VCaP (cell line): ENCODE measurements around the gene RAP1B.

ENCODE experiments used
- H3K27ac ChIP-seq: fragments of 450-650 bp; 2 replicates; pipeline ENCODE4 v1.5.1; 2017
- TF ChIP-seq, protein P1 (sequence below): fragments of 450-650 bp; conservative IDR thresholded peaks from 2 replicates; pipeline ENCODE4 v1.5.1; 2017; ENCODE audit warnings: mild to moderate bottlenecking, moderate library complexity

RAP1B gene

DNA sequence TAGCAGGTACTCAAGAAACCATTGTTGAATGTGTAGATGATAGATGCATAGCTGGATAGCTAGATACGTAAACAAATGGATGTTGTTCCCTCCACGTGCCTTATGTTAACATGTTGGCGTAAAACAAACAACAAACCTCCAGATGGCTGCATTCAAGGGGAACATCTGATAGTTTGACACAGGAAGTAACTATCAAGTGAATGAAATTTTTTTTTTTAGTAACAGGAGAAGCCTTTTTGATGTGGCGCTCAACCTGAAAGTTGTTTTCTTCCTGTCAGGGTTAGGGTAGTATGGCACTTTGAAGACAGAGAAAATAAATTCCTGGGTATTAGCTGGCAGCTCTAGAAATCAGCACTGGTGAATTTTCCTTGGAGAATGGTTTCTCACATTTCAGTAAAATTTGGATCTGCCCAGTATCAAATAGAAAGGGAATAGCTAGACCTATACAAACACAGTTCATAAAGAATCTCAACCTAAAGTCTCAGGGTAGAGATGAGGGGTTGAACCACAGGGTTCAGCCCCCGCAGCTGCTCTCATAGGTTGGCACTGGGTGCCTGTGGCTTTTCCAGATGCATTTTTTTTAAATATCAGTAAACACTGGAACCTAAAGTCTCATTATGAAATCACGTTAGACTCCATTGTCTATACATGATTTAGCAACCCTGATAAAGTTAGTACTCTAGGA, 18.8 kb upstream of the RAP1B start:
- H3K27ac ChIP-seq = no peak overlapping the region
- TF ChIP-seq, protein P1, sequence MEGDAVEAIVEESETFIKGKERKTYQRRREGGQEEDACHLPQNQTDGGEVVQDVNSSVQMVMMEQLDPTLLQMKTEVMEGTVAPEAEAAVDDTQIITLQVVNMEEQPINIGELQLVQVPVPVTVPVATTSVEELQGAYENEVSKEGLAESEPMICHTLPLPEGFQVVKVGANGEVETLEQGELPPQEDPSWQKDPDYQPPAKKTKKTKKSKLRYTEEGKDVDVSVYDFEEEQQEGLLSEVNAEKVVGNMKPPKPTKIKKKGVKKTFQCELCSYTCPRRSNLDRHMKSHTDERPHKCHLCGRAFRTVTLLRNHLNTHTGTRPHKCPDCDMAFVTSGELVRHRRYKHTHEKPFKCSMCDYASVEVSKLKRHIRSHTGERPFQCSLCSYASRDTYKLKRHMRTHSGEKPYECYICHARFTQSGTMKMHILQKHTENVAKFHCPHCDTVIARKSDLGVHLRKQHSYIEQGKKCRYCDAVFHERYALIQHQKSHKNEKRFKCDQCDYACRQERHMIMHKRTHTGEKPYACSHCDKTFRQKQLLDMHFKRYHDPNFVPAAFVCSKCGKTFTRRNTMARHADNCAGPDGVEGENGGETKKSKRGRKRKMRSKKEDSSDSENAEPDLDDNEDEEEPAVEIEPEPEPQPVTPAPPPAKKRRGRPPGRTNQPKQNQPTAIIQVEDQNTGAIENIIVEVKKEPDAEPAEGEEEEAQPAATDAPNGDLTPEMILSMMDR = no peak

DNA sequence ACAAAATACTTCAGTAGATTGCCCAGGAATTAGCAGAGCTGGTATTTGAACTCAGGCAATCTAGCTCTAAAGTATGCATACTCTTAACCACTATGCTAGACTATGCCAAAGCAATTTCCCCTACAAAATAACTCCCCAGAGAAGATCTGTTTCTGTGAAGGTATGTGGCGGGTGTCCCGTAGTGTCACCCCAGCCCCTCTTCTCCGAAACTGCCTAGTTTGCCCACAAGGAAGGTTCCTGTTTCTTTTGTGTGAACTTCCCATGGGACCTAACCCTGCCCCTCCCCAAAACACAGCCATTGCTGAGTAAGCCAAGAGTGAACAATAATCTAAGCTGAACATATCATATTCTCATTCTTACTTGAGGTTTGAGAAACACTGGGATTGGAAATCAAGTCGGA, 15.5 kb upstream of the RAP1B start:
- no peak overlapping the region for H3K27ac ChIP-seq
- TF ChIP-seq, protein P1 = no peak

DNA sequence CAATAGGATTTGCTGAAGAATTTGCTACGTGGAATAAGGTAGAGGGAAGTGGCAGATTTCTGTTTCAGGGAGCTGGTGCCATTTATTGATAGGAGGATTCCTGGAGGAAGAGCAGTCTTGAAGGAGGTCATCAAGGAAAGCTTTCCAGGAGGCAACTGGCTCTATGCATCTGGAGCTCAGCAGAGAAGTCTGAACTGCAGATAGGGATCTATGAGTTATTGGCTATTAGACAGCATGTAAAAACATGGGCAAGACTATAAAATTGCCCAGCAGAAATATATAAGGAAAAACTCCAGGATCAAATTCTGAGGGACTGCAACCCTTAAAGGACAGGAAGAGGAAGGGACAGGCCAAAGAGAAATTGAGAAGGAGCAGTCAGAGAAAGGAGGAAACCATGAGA, 8.9 kb upstream of the RAP1B start:
- no peak overlapping the region; the same call in 1 of the 2 replicates for H3K27ac ChIP-seq
- TF ChIP-seq, protein P1 = no peak

DNA sequence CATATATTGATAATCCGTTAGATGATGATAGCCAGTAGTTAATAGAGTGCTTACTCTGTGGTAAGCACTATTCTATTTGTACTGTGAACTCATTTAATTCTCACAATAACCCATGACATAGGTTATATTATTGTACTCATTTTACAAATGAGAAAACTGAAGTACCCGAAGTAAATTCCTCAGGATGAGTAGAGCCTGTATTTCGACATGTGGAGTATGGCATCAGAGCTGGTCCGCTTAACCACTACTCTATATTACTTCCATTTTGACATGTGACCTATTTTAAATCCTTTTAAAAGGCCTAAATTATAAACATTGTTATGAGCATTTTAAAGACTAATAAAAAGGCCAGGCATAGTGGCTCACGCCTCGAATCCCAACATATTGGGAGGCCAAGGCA, 8.0 kb upstream of the RAP1B start:
- H3K27ac ChIP-seq = no peak overlapping the region
- TF ChIP-seq, protein P1 = no peak

DNA sequence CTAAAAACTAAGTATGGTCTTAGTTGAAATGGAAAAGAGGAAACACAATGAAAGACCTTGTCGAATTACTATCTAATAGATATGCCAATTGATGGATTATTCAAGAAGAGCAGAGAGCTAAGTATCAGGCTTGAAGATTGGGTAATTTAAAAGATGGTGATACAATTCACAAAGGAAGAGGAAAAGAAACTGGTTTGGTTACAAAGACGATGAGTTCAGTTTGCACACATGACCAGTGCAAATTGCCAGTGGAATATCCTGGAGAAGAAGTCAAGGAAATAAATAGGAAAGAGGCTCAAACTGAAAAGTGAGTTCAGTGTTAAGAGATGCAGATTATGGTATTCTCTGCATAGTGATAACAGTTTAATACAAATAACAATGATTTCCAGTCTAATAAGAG, 2.5 kb upstream of the RAP1B start:
- H3K27ac ChIP-seq = no peak overlapping the region
- TF ChIP-seq, protein P1 = no peak

DNA sequence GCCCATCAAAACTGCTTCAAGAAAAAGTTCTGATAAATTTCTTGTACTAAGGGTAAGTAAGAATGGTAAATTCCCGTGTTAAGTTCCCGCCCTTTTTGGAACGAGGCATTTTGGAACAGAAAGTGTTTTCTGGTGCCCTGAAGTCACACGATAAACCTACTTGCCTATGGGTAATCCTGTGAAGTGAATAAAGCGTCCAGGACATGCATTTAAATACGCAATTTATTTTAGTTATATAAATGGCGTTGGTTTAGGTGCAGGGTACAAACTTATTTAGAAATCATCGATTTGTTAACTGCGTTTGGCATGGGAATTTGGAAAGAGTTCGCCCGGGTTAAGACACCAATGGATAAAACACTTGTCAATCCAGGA, 715 bp upstream of the RAP1B start:
- H3K27ac ChIP-seq = peak overlapping the region; percentile 83
- TF ChIP-seq, protein P1 = no peak

DNA sequence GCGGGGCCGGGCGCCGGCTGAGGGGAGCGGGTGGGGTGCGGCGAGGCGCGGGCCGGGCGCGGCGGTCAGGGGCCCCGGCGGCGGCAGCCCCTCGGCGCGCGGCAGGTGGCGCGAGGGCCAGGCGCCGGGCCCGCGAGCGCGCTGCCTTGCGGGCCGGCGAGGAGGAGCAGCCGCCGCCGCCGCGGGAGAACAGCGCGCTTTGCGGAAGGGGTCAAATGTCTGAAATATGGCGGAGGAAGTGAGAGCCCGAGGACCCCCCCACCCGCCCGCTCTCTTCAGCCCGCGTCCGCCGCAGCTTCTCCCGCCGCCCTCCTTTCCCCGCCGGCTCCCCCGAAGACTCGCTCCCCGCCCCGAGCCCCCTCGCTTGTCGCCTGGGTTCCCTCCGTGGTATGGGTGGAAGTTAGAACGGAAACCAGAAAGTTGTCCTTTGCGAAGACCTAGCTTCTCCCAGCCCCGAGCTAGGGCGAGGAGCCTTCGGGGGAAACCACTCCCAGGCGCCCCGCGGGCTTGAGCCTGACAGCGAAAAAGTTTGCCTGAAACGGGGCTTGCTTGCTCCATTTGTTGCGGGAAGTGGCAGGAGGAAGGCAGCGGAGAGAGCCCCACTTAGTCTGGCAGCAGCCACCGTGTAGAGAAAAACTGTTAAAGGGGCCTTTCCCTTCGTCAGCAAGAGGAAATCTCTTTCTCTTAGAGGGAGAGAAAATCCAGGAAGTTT, 551 bp downstream of the RAP1B start:
- peak overlapping the region; percentile 83 for H3K27ac ChIP-seq
- TF ChIP-seq, protein P1 = no peak
